Measurements from ENCODE around the gene AKAP13.

GRCh38 chr15:85727068-85727467 is 346.7 kb downstream of the AKAP13 start:
- TF ChIP-seq MXI1 (conservative IDR thresholded peaks at IDR 0.05; ENCODE audit: poor library complexity, severe bottlenecking) (no peak), CTCF (IDR thresholded peaks at IDR 0.05; ENCODE audit: poor library complexity, severe bottlenecking) (no peak), TAF1 (IDR thresholded peaks at IDR 0.05; ENCODE audit: low read depth) (no peak)

All from neural cell (in vitro differentiated cells).